ENCODE measurements around the gene COL1A1. TPM values are rescaled to one million over a fixed set of nuclear protein-coding genes. Genes with fewer than 3 reads are reported as not detected.

COL1A1 gene
- polyA plus RNA-seq, 3 donors: 388 to 763 (median 498) TPM

GRCh38 chr17:50218071-50218759 is 16.8 kb upstream of the COL1A1 start:
- DNase-seq: no peak

- no peak for DNase-seq
Observed at GRCh38 chr17:50217591-50217990, 16.2 kb upstream of the COL1A1 start.

GRCh38 chr17:50214976-50215760 is 13.7 kb upstream of the COL1A1 start:
- no peak for DNase-seq

- DNase-seq: no peak
Observed at GRCh38 chr17:50213026-50214022, 11.9 kb upstream of the COL1A1 start.

GRCh38 chr17:50212121-50212843 is 10.9 kb upstream of the COL1A1 start:
- DNase-seq: no peak

- no peak for DNase-seq
Observed at GRCh38 chr17:50211249-50212120, 10.1 kb upstream of the COL1A1 start.

GRCh38 chr17:50210240-50211225 is 9.1 kb upstream of the COL1A1 start:
- DNase-seq: no peak

- DNase-seq: peak; percentile 92
Observed at GRCh38 chr17:50209472-50210239, 8.2 kb upstream of the COL1A1 start.

- no peak for DNase-seq
Observed at GRCh38 chr17:50209133-50209471, 7.7 kb upstream of the COL1A1 start.

- DNase-seq: no peak
Observed at GRCh38 chr17:50208611-50209061, 7.2 kb upstream of the COL1A1 start.

- no peak for DNase-seq
Observed at GRCh38 chr17:50207792-50208567, 6.5 kb upstream of the COL1A1 start.

GRCh38 chr17:50207315-50207714 is 5.9 kb upstream of the COL1A1 start:
- DNase-seq: no peak

- no peak for DNase-seq
Observed at GRCh38 chr17:50206604-50207293, 5.3 kb upstream of the COL1A1 start.

GRCh38 chr17:50205963-50206505 is 4.6 kb upstream of the COL1A1 start:
- DNase-seq: no peak

GRCh38 chr17:50205111-50205962 is 3.9 kb upstream of the COL1A1 start:
- no peak for DNase-seq

GRCh38 chr17:50204431-50204830 is 3.0 kb upstream of the COL1A1 start:
- DNase-seq: no peak

Data from renal pelvis (tissue), 4 donors.